GM19463 (cell line): ENCODE measurements around the gene EXOC3L1.

Experiments
- ATAC-seq: cut with Tn5 transposase; IDR thresholded peaks from one replicate; pipeline ENCODE4 v1.9.1; 2021; ENCODE audit warnings: mild to moderate bottlenecking, moderate library complexity; ENCODE audit not compliant: unreplicated experiment

Gene EXOC3L1

DNA sequence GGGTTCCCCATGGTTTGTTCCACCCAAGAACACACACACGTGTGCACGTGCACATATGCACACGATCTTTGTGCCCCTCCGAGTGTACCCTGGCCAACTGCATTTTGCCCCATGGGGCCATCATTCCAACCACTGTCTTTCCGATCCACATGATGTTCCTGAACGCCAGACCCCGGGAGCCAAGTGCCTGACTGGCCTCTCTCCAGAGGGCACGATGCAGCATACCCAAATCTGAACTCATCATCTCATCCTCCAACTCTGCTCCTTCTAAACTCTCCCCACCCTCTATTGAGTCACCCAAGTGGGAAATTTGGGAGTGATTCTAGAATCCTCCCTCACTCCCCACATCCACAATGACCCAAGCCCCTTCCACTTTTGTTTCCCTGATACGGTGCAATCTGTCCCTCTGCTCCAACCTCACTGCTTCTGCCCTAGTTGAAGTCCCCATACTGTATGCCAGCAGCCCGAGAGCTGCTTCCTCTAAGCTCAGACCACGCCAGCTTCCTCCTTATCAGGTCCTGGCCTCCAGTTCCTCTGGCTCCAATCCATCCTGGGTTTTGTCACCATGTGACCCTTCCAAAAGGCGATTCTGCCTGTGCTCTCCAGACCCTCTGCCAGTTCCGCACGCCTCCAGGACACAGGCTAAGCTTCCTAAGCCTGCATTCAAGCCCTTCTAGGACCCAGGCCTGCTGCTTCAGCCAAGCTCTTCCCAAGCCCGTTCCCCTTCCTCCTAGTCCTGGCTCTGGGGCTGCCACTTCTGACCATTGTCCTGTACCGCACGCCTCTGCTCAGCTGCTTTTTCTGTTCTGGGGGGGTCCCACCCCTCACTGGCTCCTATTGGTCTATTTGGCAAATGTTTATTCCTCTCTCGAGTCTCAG lies 26.9 kb upstream of the EXOC3L1 start:
- ATAC-seq = no peak

GRCh38 chr16:67215706-67216105 lies 25.8 kb upstream of the EXOC3L1 start:
- no peak for ATAC-seq

GRCh38 chr16:67213197-67214019 lies 23.5 kb upstream of the EXOC3L1 start:
- no peak for ATAC-seq

DNA sequence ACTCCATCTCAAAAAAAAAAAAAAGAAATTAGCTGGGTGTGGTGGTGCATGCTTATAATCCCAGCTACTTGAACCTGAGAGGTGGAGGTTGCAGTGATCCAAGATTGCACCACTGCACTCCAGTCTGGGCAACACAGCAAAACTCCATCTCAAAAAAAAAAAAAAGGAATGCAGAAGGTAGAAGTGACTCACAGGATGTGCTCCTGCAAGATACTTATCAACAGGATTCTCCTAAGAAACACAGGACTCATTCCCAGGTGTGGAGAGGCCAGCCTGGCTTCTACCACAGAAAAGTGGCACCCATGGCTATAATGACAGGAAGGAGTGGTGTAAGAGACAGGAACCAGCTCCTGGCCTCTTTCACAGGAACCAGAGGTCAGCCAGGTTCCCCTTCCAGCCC lies 22.8 kb upstream of the EXOC3L1 start:
- no peak for ATAC-seq

DNA sequence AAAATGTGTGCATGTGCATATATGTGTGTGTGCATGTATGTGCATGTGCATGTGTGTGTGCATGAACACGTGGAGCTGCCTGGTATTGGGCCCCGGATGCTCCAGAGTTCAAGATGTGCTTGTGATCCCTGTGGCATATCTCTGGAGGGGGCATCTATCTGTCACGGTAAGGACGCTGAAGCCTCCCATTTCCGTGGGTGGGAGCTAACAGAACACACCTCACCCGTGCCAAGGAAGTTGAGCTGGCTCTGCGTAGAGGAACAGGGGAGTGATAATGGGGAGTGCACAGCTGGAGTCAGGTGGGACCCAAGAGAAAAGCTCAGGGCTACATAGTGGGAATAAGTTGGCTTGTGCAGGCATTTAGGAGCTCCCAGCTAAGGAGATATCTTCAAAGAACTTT lies 21.7 kb upstream of the EXOC3L1 start:
- no peak for ATAC-seq

- no peak for ATAC-seq
Measured at GRCh38 chr16:67210069-67210937, 20.4 kb upstream of the EXOC3L1 start.

DNA sequence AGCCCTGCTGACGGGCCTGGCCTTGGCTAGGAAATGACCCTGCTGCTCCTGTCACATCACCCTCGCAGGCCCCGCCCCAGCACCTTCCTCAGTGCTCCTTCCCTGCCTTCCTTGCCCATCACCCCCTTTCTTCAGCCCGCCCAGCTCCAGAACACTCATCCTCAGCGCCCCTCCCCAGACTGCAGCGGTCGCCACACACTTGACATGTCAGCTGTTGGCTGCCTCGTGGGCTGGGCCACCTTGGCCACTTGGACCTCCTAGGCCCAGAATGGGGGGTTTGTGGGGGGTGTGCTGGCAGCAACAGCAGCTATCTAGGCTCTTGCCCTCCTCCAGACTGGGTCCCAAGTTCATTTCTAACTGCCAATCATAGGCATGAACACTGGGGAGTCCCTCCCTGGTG lies 19.6 kb upstream of the EXOC3L1 start:
- ATAC-seq = no peak

- no peak for ATAC-seq
Measured at GRCh38 chr16:67208154-67208896, 18.4 kb upstream of the EXOC3L1 start.

- ATAC-seq = no peak
Measured at GRCh38 chr16:67207249-67208091, 17.5 kb upstream of the EXOC3L1 start.

DNA sequence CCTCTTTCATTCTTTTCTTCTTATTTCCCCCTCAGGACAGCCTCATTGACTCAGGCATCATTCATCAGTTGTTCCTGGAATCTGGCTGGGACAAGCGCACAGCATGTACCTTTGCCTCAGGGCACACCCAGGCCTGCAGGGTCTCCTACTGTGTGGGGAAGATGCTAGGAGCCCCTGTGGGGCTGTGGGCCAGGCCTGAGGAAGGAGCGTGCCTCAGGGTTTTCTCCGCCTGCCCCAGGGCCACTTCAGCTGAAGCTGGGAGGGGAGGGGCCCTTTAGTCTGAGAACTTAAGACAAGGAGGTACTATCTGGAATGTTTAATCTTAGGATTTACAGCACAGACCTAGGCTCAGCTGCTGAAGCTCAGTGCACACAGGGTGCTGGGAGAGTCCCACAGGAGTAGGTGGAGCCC lies 16.9 kb upstream of the EXOC3L1 start:
- no peak for ATAC-seq

- ATAC-seq = no peak
Measured at GRCh38 chr16:67206129-67206837, 16.3 kb upstream of the EXOC3L1 start.

DNA sequence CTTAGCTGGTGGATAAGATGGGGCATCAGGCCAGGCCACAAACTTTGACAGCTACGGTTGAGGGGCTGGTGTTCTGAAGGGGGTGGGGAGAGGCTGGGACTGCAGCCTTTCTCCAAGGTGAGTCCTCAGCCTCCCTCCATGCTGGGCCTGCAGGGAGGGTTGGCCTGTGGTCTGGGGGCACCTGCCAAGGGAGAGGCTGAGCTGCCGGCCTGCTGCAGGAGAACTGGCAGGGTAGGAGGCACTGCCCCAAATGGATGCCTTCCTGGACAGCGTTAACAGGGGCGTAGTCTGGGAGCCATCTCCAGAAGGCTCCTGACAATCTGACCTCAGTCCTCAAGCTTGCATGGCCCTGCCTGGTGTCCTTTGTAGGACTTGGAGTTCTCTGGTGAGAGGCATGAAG lies 14.1 kb upstream of the EXOC3L1 start:
- ATAC-seq = no peak

DNA sequence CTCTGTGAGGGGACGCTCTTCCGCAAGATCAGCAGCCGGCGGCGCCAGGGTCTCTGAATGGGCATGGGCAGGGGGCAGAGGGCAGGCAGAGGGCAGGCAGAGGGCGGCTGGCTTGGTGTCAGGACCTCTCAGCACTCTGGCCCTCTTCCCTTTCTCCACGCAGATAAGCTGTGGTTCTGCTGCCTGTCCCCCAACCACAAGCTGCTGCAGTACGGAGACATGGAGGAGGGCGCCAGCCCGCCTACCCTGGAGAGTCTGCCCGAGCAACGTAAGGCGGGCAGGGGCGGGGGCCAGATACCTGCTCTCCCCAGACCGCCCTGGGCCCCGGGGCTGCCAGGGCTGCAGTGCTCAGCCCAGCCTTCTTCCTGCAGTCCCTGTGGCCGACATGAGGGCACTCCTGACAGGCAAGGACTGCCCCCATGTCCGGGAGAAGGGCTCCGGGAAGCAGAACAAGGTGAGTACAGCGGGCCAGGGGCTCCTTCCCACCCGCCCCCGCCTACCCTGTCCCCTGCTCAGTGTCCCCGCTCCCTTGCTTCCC lies 13.1 kb upstream of the EXOC3L1 start:
- ATAC-seq = no peak

GRCh38 chr16:67202426-67202825 lies 12.5 kb upstream of the EXOC3L1 start:
- no peak for ATAC-seq

DNA sequence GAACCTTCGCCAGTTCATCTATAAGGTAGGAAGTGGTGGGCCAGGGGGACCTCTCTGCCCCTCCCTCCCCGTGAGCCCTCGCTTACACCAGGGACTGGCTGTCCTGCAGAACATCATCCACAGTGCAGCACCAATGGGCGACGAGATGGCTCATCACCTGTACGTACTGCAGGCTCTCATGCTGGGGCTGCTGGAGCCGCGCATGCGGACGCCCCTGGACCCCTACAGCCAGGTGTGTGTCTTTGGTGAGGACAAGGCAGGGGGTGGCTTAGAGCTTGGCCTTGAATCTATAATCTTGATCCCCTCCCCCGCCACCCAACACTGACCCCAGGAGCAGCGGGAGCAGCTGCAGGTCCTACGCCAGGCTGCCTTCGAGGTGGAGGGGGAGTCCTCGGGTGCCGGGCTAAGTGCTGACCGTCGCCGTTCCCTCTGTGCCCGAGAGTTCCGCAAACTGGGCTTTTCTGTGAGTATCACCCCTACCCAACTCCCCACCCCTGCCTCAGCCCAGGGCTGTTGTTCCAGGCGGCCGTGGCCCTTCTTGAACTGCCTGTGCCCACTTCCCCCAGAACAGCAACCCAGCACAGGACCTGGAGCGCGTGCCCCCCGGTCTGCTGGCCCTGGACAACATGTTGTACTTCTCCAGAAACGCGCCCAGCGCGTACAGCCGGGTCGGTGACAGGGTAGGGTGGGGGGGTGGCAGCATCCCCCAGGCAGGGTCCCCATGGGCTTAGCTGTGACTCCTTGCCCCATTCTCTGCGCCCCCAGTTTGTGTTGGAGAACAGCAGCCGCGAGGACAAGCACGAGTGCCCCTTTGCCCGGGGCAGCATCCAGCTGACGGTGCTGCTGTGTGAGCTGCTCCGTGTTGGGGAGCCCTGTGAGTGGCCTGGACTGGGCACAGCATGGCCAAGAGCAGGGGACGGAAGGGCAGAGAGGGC lies 11.7 kb upstream of the EXOC3L1 start:
- ATAC-seq = no peak

DNA sequence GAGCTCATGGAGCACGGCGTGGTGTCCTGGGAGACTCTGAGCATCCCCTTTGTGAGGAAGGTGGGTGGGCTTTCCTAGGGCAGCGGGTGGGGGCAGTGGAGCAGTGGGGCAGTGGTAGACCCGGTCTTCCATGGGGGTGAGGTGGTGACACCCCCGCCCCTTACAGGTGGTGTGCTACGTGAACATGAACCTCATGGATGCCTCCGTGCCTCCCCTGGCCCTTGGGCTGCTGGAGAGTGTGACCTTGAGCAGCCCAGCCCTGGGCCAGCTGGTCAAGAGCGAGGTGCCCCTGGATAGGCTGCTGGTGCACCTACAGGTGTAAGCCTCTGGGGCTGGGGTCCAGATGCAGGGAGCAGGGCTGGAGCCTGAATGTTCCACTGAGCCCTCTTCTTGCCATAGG lies 10.6 kb upstream of the EXOC3L1 start:
- no peak for ATAC-seq

- no peak for ATAC-seq
Measured at GRCh38 chr16:67199808-67200198, 9.9 kb upstream of the EXOC3L1 start.
